Common myeloid progenitor, CD34-positive (primary cell): ENCODE results near the gene ZBTB16.

ENCODE experiments used
- CTCF ChIA-PET: fragments of 350-600 bp; sonication (Branson Sonifier 250); formaldehyde crosslinking; loops from one replicate; lab custom pipeline; 2021; ENCODE audit warnings: antibody characterized with exemption; lab: Charles Lee
- POLR2A ChIA-PET: fragments of 350-600 bp; sonication (Branson Sonifier 250); formaldehyde crosslinking; loops from one replicate; lab custom pipeline; 2021; ENCODE audit warnings: antibody characterized with exemption; lab: Charles Lee
- DNase-seq, 3 donors: peaks; one replicate each; pipeline versions ENCODE4 v3.0.0 to v3.0.0-alpha.2; 2013
- H3K27ac ChIP-seq, 2 experiments: 1 replicate in 1 of 2; 2 replicates in 1 of 2; pipeline ENCODE4 v1.7.0; 2013; ENCODE audit warnings: inconsistent platforms in 2 of 2, low read length in 2 of 2, mild to moderate bottlenecking in 2 of 2, low read depth in 1 of 2, moderate library complexity in 1 of 2; ENCODE audit not compliant: severe bottlenecking in 2 of 2, insufficient read depth in 1 of 2, poor library complexity in 1 of 2
- H3K27me3 ChIP-seq, 5 experiments: replicated peaks in 2 of 5; 1 replicate in 3 of 5; 2 replicates in 2 of 5; pipeline versions ENCODE4 v1.6.1 to v1.7.0; 2013; ENCODE audit warnings: low read length in 4 of 5, mild to moderate bottlenecking in 2 of 5, moderate library complexity in 2 of 5, inconsistent platforms in 1 of 5; ENCODE audit not compliant: insufficient read depth in 5 of 5, control insufficient read depth in 4 of 5
- H3K36me3 ChIP-seq, 4 experiments: 1 replicate in 2 of 4; 2 replicates in 2 of 4; pipeline versions ENCODE4 v1.6.1 to v1.7.0; 2013; ENCODE audit warnings: low read length in 3 of 4, control low read depth in 1 of 4, mild to moderate bottlenecking in 1 of 4; ENCODE audit not compliant: control insufficient read depth in 4 of 4, insufficient read depth in 4 of 4
- H3K4me1 ChIP-seq, 4 experiments: 1 replicate in 3 of 4; 2 replicates in 1 of 4; pipeline versions ENCODE4 v1.6.1 to v1.7.1; 2013; ENCODE audit warnings: low read length in 3 of 4, mild to moderate bottlenecking in 3 of 4, control low read depth in 1 of 4, inconsistent platforms in 1 of 4, moderate library complexity in 1 of 4; ENCODE audit not compliant: control insufficient read depth in 4 of 4, insufficient read depth in 4 of 4; ENCODE audit errors: control extremely low read depth in 1 of 4
- H3K4me3 ChIP-seq, 7 experiments: 1 replicate in 4 of 7; 2 replicates in 3 of 7; pipeline versions ENCODE4 v1.5.1 to v1.7.0; 2013; ENCODE audit warnings: mild to moderate bottlenecking in 7 of 7, low read length in 6 of 7, moderate library complexity in 6 of 7, inconsistent platforms in 2 of 7, low read depth in 2 of 7, control low read depth in 1 of 7; ENCODE audit not compliant: insufficient read depth in 4 of 7, control insufficient read depth in 1 of 7; ENCODE audit errors: extremely low read depth in 1 of 7
- H3K9me3 ChIP-seq, 5 experiments: 1 replicate in 4 of 5; 2 replicates in 1 of 5; pipeline versions ENCODE4 v1.6.1 to v1.7.1; 2013; ENCODE audit warnings: low read length in 4 of 5, mild to moderate bottlenecking in 2 of 5, inconsistent platforms in 1 of 5, low read depth in 1 of 5, moderate library complexity in 1 of 5; ENCODE audit not compliant: control insufficient read depth in 4 of 5, insufficient read depth in 2 of 5; ENCODE audit errors: control extremely low read depth in 1 of 5
- WGBS: methylation state at CpG from one replicate; pipeline ENCODE4 v1.1.5; 2013; ENCODE audit not compliant: insufficient coverage; 5-methylcytosine and 5-hydroxymethylcytosine counted together

Gene ZBTB16

DNA sequence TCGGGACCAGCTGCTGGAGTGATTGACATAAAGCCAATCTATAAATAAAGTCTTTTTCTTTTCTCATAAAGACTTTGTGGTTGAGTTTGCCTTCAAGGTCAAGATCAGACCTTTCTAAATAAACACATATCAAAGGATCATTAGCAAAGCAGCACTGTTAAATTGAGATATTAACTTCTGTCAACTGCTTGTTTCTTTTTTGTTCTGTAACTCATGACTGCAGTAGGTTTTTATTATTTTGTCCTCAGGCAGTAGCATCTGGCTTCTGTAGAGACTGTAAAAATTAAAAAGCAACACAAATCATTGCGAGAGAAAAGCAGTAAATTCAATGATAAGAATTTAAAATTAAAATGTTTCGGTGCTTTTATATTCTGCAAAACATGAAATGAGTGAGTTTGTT lies 159.0 kb downstream of the ZBTB16 start:
- DNase-seq = no peak
- WGBS = 90% methylated on average over 3 of the region's 3 CpGs
- peaks cover 0 to 4% (median 0%) of the 10 kb centered on the region in 4 experiments for H3K36me3 ChIP-seq
- ChIA-PET CTCF (interaction anchor here (1.0 to 2.6 kb wide), 3 partner anchors 11 to 189 kb away, joined by 3 to 6 read pairs (median 4); no protein-coding TSS in a partner anchor), POLR2A (no interaction called here)
- peaks cover 3 to 64% (median 51%) of the 10 kb centered on the region in 4 experiments for H3K4me1 ChIP-seq
- H3K27me3 ChIP-seq = no peaks in the 10 kb centered on the region
- no peak overlapping the region for H3K4me3 ChIP-seq
- peak overlapping the region in 1 of 2 experiments; percentile 39 for H3K27ac ChIP-seq
- H3K9me3 ChIP-seq = no peaks in the 10 kb centered on the region

DNA sequence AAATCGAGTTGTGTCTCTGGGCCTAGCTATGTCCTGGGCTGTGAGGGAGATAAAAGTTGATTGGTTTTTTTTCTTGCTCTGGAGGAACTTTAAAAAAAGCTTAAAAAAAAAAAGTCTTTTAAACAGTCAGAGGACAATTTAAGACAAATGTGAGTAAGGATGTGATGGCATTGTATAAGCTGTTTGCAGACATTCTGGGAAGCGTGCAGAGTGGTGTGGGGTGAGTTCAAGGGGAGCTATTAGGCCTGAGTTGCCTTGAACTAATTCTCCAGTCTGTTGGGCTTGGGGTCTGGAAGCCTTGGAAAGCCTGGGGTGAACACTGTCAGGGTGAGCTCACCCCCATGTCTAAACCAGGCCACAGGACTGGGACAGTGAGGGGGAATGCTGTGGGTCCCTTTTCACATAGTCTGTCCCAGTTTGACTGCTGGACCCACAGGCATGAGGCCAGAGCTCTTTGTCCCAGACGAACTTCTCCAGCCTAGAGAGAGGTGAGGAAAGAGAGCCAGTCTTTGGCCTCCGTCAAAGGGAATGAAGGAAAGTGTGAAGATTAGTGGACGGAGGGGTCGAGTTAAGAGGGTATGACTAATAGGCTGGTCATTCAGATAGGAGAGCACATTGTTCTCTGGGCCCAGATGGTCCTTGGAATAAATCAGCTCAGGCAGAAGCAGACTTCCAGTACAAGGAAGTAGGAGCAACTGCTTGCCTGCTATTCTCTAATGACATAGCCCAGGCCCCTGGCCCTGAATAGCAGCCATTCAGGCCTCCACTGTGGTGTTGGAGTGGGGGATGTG lies 160.2 kb downstream of the ZBTB16 start:
- 88% methylated on average over 4 of the region's 6 CpGs for WGBS
- no peaks in the 10 kb centered on the region for H3K27me3 ChIP-seq
- H3K9me3 ChIP-seq = no peaks in the 10 kb centered on the region
- H3K27ac ChIP-seq = no peak overlapping the region
- ChIA-PET POLR2A (no interaction called here), CTCF (interaction anchor here (0.8 to 2.6 kb wide), 7 partner anchors 10 to 190 kb away, joined by 3 to 14 read pairs (median 5); no protein-coding TSS in a partner anchor)
- peaks cover 0 to 4% (median 0%) of the 10 kb centered on the region in 4 experiments for H3K36me3 ChIP-seq
- peaks cover 3 to 54% (median 48%) of the 10 kb centered on the region in 4 experiments for H3K4me1 ChIP-seq
- H3K4me3 ChIP-seq = no peak overlapping the region
- no peak for DNase-seq

DNA sequence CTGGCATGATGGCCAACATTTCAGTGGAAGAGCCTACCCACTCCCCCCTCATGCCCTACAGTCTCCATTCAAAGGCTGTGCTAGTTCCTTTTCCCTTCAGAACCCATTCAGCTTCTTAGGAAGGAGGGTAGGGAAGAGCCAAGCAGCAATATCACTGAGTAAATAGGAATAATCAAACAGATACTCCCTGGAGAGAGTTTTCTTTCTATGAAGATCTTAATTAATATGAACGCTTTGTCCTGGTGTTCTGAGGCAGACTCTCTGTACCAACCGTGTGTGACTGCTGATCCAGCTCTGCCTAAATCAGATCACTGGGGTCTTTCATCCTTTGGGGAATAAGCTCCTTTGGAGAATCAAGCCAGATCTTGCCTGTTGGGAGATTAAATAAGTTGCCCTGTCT lies 161.5 kb downstream of the ZBTB16 start:
- CTCF ChIA-PET = interaction anchor here (1.1 to 2.1 kb wide), 4 partner anchors 25 to 40 kb away, joined by 3 to 14 read pairs (median 4); no protein-coding TSS in a partner anchor
- DNase-seq = no peak
- Histone ChIP-seq H3K4me1 (peaks cover 0 to 42% (median 41%) of the 10 kb centered on the region in 4 experiments), H3K27me3 (no peaks in the 10 kb centered on the region), H3K4me3 (no peak overlapping the region), H3K9me3 (no peaks in the 10 kb centered on the region), H3K36me3 (peaks cover 0 to 4% (median 0%) of the 10 kb centered on the region in 4 experiments), H3K27ac (no peak overlapping the region)
- 100% methylated on average over 2 of the region's 2 CpGs for WGBS
- POLR2A ChIA-PET = no interaction called here

DNA sequence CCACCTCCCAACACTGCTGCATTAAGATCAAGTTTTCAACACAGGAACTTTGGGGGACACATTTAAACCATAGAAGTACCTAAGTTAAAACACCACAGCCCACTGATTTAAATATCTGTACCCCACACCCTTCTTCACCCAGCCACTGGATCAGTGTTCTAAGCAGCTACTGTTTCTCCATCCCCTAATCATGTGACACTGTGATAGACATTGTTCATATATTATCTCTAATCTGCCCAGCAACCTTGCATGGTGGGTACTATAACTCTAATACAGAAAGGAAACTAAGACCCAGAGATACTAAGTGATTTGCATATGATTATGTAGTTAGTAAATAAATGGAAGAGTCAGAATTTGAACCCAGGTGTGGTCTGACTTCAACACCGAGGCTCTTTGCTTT lies 166.2 kb downstream of the ZBTB16 start:
- 90% methylated on average over 1 of the region's 1 CpG for WGBS
- Histone ChIP-seq H3K27me3 (no peaks in the 10 kb centered on the region), H3K9me3 (no peaks in the 10 kb centered on the region), H3K4me1 (peaks cover 0 to 11% (median 4%) of the 10 kb centered on the region in 4 experiments), H3K4me3 (no peak overlapping the region), H3K27ac (no peak overlapping the region), H3K36me3 (peaks cover 0 to 4% (median 2%) of the 10 kb centered on the region in 4 experiments)
- no peak for DNase-seq
- POLR2A ChIA-PET = interaction anchor here (0.6 kb wide), 1 partner anchor 1651 kb away, joined by 4 read pairs; no protein-coding TSS in a partner anchor
- CTCF ChIA-PET = interaction anchor here (1.1 to 1.6 kb wide), 4 partner anchors 36 to 165 kb away, joined by 3 to 7 read pairs (median 4); no protein-coding TSS in a partner anchor

DNA sequence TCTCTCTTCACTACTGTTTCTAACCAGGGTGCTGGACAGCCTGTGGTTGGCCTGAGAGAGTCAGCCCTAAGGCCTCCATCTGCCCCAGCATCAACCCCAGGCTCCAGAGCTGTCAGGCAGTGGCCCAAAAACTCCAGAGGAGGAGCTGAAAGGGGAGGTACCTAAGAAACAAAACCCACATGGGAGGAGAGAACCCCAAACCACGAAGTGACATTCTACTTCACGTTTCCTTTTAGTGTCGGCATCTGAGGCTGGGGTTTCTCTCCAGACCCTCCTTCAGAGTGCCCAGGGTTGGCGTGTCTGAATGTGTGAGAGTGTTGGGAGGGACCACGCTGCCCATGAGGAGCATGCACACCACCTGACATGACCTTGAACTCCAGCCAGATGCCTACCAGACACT lies 166.8 kb downstream of the ZBTB16 start:
- Histone ChIP-seq H3K27me3 (no peaks in the 10 kb centered on the region), H3K27ac (no peak overlapping the region), H3K36me3 (peaks cover 0 to 4% (median 2%) of the 10 kb centered on the region in 4 experiments), H3K4me1 (peaks cover 0 to 11% (median 4%) of the 10 kb centered on the region in 4 experiments), H3K4me3 (no peak overlapping the region), H3K9me3 (no peaks in the 10 kb centered on the region)
- ChIA-PET POLR2A (interaction anchor here (0.6 kb wide), 1 partner anchor 1650 kb away, joined by 4 read pairs; no protein-coding TSS in a partner anchor), CTCF (interaction anchor here (1.2 kb wide), 1 partner anchor 45 kb away, joined by 3 read pairs; no protein-coding TSS in a partner anchor)
- DNase-seq = peak in 2 of 3 donors; percentile 37 to 52
- 25% methylated on average over 4 of the region's 5 CpGs for WGBS

DNA sequence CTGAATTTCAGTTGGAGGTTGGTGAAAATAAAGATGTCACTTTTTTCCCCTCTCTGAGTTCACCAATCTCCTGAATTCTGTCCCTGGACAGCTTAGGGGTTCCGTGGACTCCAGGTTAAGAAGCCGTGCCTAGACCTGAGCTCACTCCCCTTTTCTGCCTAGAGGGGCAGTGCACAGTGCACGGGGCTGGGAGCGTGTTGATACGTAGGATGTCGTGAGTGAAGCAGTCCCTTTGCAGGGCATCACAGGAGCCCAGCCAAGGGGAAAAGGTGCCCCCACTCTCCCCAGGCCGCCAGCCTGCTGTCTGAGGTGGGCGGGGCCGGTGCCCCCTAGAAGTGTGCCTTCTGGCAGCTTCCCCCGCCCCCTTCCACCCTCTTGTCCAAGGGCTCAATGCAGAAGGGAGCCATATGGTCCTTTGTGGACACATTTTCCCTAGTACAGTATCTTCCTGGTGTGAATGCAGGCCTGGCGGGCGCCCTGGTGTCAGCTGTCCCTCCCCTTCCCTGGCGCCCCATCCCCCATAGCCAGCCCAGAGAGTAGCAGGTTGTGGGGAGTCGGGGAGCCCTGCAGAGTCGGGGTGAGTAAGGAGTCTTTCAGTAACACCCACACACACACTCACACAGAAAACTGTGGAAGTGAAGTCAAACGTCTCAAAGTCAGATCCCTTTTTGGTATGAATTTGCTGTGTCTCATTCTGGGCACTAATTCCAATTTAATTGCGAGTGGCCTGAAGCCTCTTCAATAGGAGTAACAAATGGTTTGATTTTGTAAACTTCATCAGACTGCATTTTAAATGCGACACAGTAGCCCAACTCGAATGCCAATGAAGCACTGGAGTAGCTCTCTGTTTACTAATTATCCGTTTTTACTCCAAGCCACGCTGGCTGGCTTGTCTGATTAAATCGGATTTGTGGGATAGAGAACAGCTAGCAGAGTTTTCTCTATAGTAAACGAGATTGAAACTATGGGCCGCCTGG lies 169.2 kb downstream of the ZBTB16 start:
- Histone ChIP-seq H3K4me1 (peaks cover 0 to 11% (median 4%) of the 10 kb centered on the region in 4 experiments), H3K36me3 (peaks cover 0 to 4% (median 0%) of the 10 kb centered on the region in 4 experiments), H3K9me3 (no peaks in the 10 kb centered on the region), H3K27me3 (no peaks in the 10 kb centered on the region), H3K27ac (no peak overlapping the region), H3K4me3 (no peak overlapping the region)
- no peak for DNase-seq
- ChIA-PET CTCF (interaction anchor here (0.9 to 2.1 kb wide), 4 partner anchors 9 to 38 kb away, joined by 3 to 7 read pairs (median 5); no protein-coding TSS in a partner anchor), POLR2A (interaction anchor here (0.7 kb wide), 1 partner anchor 53 kb away, joined by 3 read pairs; no protein-coding TSS in a partner anchor)
- WGBS = 92% methylated on average over 13 of the region's 24 CpGs
